ENCODE results near the gene C16orf74. TPM values are rescaled to one million over a fixed set of nuclear protein-coding genes. Genes with fewer than 3 reads are reported as not detected.

Gene C16orf74
- polyA plus RNA-seq, 2 of the 4 experiments (the other 2 are of a cell fraction), result 3.8 to 9.1 TPM

- H3K27ac ChIP-seq, result no peak overlapping the region
- POLR2A ChIA-PET, result no interaction called here
- CTCF ChIA-PET, result interaction anchor here (0.7 kb wide), 1 partner anchor 14 kb away, joined by 3 read pairs; no protein-coding TSS in a partner anchor
- ATAC-seq (no peak), FAIRE-seq (no peak), DNase-seq (ENCODE audit: low read depth in 1 of 2, low spot score in 1 of 2) (no peak)
- H3K4me2 ChIP-seq, result no peak overlapping the region
- 93% methylated on average over 27 of the region's 27 CpGs for WGBS (ENCODE audit: missing lambda C conversion rate)
- H3K4me1 ChIP-seq, result no peaks in the 10 kb centered on the region
- H3K9me3 ChIP-seq, result no peaks in the 10 kb centered on the region
- no peak for TF ChIP-seq REST (IDR thresholded peaks at IDR 0.05)
- no peak for TF ChIP-seq JUN (IDR thresholded peaks at IDR 0.05)
- no peak for TF ChIP-seq ELK1 (IDR thresholded peaks at IDR 0.05; ENCODE audit: low read depth, low read length)
- TF ChIP-seq ZFP36 (IDR thresholded peaks at IDR 0.05; ENCODE audit: borderline replicate concordance, partially characterized antibody), result no peak
- no peak for TF ChIP-seq MAFK (IDR thresholded peaks at IDR 0.05; ENCODE audit: partially characterized antibody)
- TF ChIP-seq CTCF (IDR thresholded peaks at IDR 0.05), result no peak
- no peak for TF ChIP-seq FOXS1 (CRISPR knock-in tag; IDR thresholded peaks at IDR 0.05)
- no peak for TF ChIP-seq RAD21 (conservative IDR thresholded peaks at IDR 0.05 in 1 of 2, IDR thresholded peaks at IDR 0.05 in 1 of 2)
- no peak for TF ChIP-seq CBX8 (IDR thresholded peaks at IDR 0.05)
- no peak for TF ChIP-seq MYC (IDR thresholded peaks at IDR 0.05; ENCODE audit: borderline replicate concordance, low read length)
- no peak for TF ChIP-seq JUNB (IDR thresholded peaks at IDR 0.05)
- no peak overlapping the region for H3K4me3 ChIP-seq
Measured at GRCh38 chr16:85664580-85665372, 86.1 kb downstream of the C16orf74 start.

GRCh38 chr16:85663891-85664321 is 87.0 kb downstream of the C16orf74 start:
- FAIRE-seq (no peak), DNase-seq (ENCODE audit: low read depth in 1 of 2, low spot score in 1 of 2) (no peak), ATAC-seq (no peak)
- no peak overlapping the region for H3K4me2 ChIP-seq
- H3K4me3 ChIP-seq, result no peak overlapping the region
- no peak for TF ChIP-seq RFX5 (IDR thresholded peaks at IDR 0.05)
- TF ChIP-seq RNF2 (IDR thresholded peaks at IDR 0.05; ENCODE audit: borderline replicate concordance, low read depth), result no peak
- no peak for TF ChIP-seq CBX8 (IDR thresholded peaks at IDR 0.05)
- no peak for TF ChIP-seq EHMT2 (IDR thresholded peaks at IDR 0.05; ENCODE audit: low read depth)
- no peak for TF ChIP-seq HOXB13 (CRISPR knock-in tag; IDR thresholded peaks at IDR 0.05; ENCODE audit: low read depth)
- no peak for TF ChIP-seq REST (IDR thresholded peaks at IDR 0.05)
- no peak for TF ChIP-seq TFCP2L1 (CRISPR knock-in tag; IDR thresholded peaks at IDR 0.05)
- no peak for TF ChIP-seq ZSCAN20 (CRISPR knock-in tag; IDR thresholded peaks at IDR 0.05)
- TF ChIP-seq POLR2A (IDR thresholded peaks at IDR 0.05; ENCODE audit: low read length), result no peak
- TF ChIP-seq JUN (IDR thresholded peaks at IDR 0.05), result no peak
- TF ChIP-seq NR3C1 (IDR thresholded peaks at IDR 0.05), result no peak
- TF ChIP-seq MAX (IDR thresholded peaks at IDR 0.05), result no peak
- TF ChIP-seq CEBPB (IDR thresholded peaks at IDR 0.05), result no peak
- no peak for TF ChIP-seq BCL3 (IDR thresholded peaks at IDR 0.05)
- TF ChIP-seq ZC3H11A (IDR thresholded peaks at IDR 0.05), result no peak
- WGBS (ENCODE audit: missing lambda C conversion rate), result 90% methylated on average over 12 of the region's 12 CpGs
- H3K9me3 ChIP-seq, result no peaks in the 10 kb centered on the region
- POLR2A ChIA-PET, result no interaction called here
- H3K4me1 ChIP-seq, result no peaks in the 10 kb centered on the region
- no peak overlapping the region for H3K27ac ChIP-seq
- CTCF ChIA-PET, result no interaction called here
